MV-4-11 (cell line): ENCODE data around the gene METTL17.
"Not testable (repeated sequence)": the region's sequence is repeated elsewhere in the genome, so short reads cannot be mapped to it uniquely, and the experiment has no call there.

Experiments
- DNase-seq: peaks from one replicate; lab custom pipeline; 2025; lab: John Stamatoyannopoulos, UW

The METTL17 gene

GRCh38 chr14:21024585-21025370, 35.0 kb downstream of the METTL17 start, which contains the start of gene NDRG2:
Gene NDRG2, minus strand, starts transcription at chr14:21025061. Its CDS starts 1,746 bp downstream, at chr14:21023315.
- no peak for DNase-seq

- no peak for DNase-seq
Measured at GRCh38 chr14:21025371-21026273, 35.8 kb downstream of the METTL17 start.

GRCh38 chr14:21026274-21026987, 36.7 kb downstream of the METTL17 start:
- DNase-seq: no peak

GRCh38 chr14:21026988-21027315, 37.2 kb downstream of the METTL17 start:
- DNase-seq: no peak

- no peak for DNase-seq
Measured at GRCh38 chr14:21029917-21030316, 40.1 kb downstream of the METTL17 start, which contains the start of gene TPPP2. Gene TPPP2, plus strand, starts transcription at chr14:21030217. Its CDS starts 365 bp downstream, at chr14:21030582.

- no peak for DNase-seq
Measured at GRCh38 chr14:21030531-21030930, 40.8 kb downstream of the METTL17 start.

GRCh38 chr14:21032326-21033132, 42.7 kb downstream of the METTL17 start:
- DNase-seq: no peak

GRCh38 chr14:21033133-21033698, 43.4 kb downstream of the METTL17 start:
- no peak for DNase-seq

- no peak for DNase-seq
Measured at GRCh38 chr14:21034707-21035106, 44.9 kb downstream of the METTL17 start, which contains the start of gene RNASE13. Gene RNASE13, minus strand, starts transcription at chr14:21034807. Its CDS starts 519 bp downstream, at chr14:21034288.

GRCh38 chr14:21036751-21037150, 47.0 kb downstream of the METTL17 start:
- peak; percentile 58 for DNase-seq

GRCh38 chr14:21037156-21037555, 47.4 kb downstream of the METTL17 start:
- no peak for DNase-seq

GRCh38 chr14:21038441-21039422, 49.0 kb downstream of the METTL17 start:
- DNase-seq: no peak

- peak; percentile 55 for DNase-seq
Measured at GRCh38 chr14:21039585-21040369, 50.0 kb downstream of the METTL17 start.

- DNase-seq: no peak
Measured at GRCh38 chr14:21040370-21040925, 50.7 kb downstream of the METTL17 start.

GRCh38 chr14:21040941-21041340, 51.2 kb downstream of the METTL17 start:
- not testable (repeated sequence) for DNase-seq

- peak; percentile 38 for DNase-seq
Measured at GRCh38 chr14:21041676-21042433, 52.1 kb downstream of the METTL17 start, which contains the start of gene RNASE7. Gene RNASE7, plus strand, starts transcription at chr14:21042362. Its CDS starts 631 bp downstream, at chr14:21042993.

- no peak for DNase-seq
Measured at GRCh38 chr14:21042918-21043317, 53.1 kb downstream of the METTL17 start.
